Loucy (cell line): Measurements from ENCODE around the gene METAP1D.

Experiments
- H2AFZ ChIP-seq: fragments of 200-600 bp; sonication (generic); 2 replicates; pipeline ENCODE4 v1.6.0; 2016; ENCODE audit warnings: antibody characterized with exemption, mild to moderate bottlenecking, low read length, moderate library complexity
- H3F3A ChIP-seq: fragments of 200-600 bp; 2 replicates; pipeline ENCODE4 v1.6.0; 2016; ENCODE audit warnings: antibody characterized with exemption, low read depth, mild to moderate bottlenecking
- H3K27me3 ChIP-seq: fragments of 200-600 bp; sonication (generic); 2 replicates; pipeline ENCODE4 v1.6.1; 2014; ENCODE audit warnings: low read length, mild to moderate bottlenecking; ENCODE audit not compliant: insufficient read depth, poor library complexity, severe bottlenecking
- H3K36me3 ChIP-seq: fragments of 200-600 bp; sonication (generic); 2 replicates; pipeline ENCODE4 v1.6.1; 2016; ENCODE audit warnings: low read length; ENCODE audit not compliant: insufficient read depth
- H3K4me1 ChIP-seq: fragments of 200-600 bp; sonication (generic); 2 replicates; pipeline ENCODE4 v1.5.1; 2014; ENCODE audit warnings: low read length, mild to moderate bottlenecking; ENCODE audit not compliant: insufficient read depth, poor library complexity, severe bottlenecking
- H3K4me2 ChIP-seq: fragments of 200-600 bp; sonication (generic); 2 replicates; pipeline ENCODE4 v1.6.0; 2014; ENCODE audit warnings: antibody characterized with exemption, low read length, low read depth, mild to moderate bottlenecking; ENCODE audit not compliant: poor library complexity, severe bottlenecking
- H3K4me3 ChIP-seq: fragments of 200-600 bp; sonication (generic); 2 replicates; pipeline ENCODE4 v1.5.1; 2014; ENCODE audit warnings: low read length, mild to moderate bottlenecking, mixed read lengths; ENCODE audit not compliant: poor library complexity, severe bottlenecking
- H3K79me2 ChIP-seq: fragments of 200-600 bp; sonication (generic); 2 replicates; pipeline ENCODE4 v1.6.1; 2014; ENCODE audit warnings: low read length; ENCODE audit not compliant: insufficient read depth
- H3K9ac ChIP-seq: fragments of 200-600 bp; sonication (generic); 2 replicates; pipeline ENCODE4 v1.6.0; 2014; ENCODE audit warnings: mild to moderate bottlenecking, low read depth, low read length, moderate library complexity; ENCODE audit not compliant: poor library complexity, severe bottlenecking
- H3K9me2 ChIP-seq: fragments of 200-600 bp; sonication (generic); replicated peaks from 2 replicates; pipeline ENCODE4 v1.6.1; 2016; ENCODE audit warnings: low read depth, low read length, mixed read lengths
- H3K9me3 ChIP-seq: fragments of 200-600 bp; sonication (generic); 2 replicates; pipeline ENCODE4 v1.6.1; 2014; ENCODE audit warnings: mild to moderate bottlenecking, antibody characterized with exemption, low read length, low read depth; ENCODE audit not compliant: insufficient read depth
- H4K20me1 ChIP-seq: fragments of 200-600 bp; sonication (generic); 2 replicates; pipeline ENCODE4 v1.6.0; 2014; ENCODE audit warnings: antibody characterized with exemption, low read length, mild to moderate bottlenecking; ENCODE audit not compliant: insufficient read depth, poor library complexity, severe bottlenecking
- EZH2phosphoT487 ChIP-seq: fragments of 200-600 bp; IDR thresholded peaks from 2 replicates; pipeline ENCODE4 v1.6.1; 2018; ENCODE audit warnings: antibody characterized with exemption, mild to moderate bottlenecking, moderate library complexity, borderline replicate concordance
- TF ChIP-seq, protein P1 (sequence below): fragments of 200-600 bp; sonication (generic); conservative IDR thresholded peaks from 2 replicates; pipeline ENCODE4 v1.5.1; 2014; ENCODE audit warnings: mild to moderate bottlenecking, antibody characterized with exemption, low read length

Gene METAP1D

DNA sequence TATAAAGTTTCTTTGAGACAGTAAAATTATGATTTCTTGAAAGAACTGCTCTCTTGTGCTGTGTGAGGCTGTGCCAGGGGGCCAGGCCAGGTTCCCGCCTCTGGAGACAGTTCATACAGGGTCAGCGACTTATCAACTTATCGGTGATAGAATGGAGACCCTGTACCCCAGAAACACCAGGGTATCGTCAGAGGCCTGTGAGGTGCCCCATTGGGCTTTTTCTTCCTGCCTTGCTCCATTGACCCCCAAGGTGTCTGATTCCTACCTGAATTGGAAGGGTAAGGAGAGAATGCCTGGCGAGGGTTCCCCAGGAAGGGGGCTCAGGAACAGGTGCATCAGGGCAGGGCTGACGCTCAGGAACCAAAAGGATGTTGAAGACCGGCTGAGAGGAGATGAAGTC, 89.9 kb downstream of the METAP1D start:
- no peaks in the 10 kb centered on the region for H3K4me1 ChIP-seq
- no peaks in the 10 kb centered on the region; the same call in 1 of the 2 replicates for H3F3A ChIP-seq
- peaks cover 22% of the 10 kb centered on the region for H3K27me3 ChIP-seq
- no peak overlapping the region for H3K4me2 ChIP-seq
- no peaks in the 10 kb centered on the region for H3K79me2 ChIP-seq
- no peak for TF ChIP-seq EZH2phosphoT487
- TF ChIP-seq, protein P1, sequence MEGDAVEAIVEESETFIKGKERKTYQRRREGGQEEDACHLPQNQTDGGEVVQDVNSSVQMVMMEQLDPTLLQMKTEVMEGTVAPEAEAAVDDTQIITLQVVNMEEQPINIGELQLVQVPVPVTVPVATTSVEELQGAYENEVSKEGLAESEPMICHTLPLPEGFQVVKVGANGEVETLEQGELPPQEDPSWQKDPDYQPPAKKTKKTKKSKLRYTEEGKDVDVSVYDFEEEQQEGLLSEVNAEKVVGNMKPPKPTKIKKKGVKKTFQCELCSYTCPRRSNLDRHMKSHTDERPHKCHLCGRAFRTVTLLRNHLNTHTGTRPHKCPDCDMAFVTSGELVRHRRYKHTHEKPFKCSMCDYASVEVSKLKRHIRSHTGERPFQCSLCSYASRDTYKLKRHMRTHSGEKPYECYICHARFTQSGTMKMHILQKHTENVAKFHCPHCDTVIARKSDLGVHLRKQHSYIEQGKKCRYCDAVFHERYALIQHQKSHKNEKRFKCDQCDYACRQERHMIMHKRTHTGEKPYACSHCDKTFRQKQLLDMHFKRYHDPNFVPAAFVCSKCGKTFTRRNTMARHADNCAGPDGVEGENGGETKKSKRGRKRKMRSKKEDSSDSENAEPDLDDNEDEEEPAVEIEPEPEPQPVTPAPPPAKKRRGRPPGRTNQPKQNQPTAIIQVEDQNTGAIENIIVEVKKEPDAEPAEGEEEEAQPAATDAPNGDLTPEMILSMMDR: no peak
- H3K36me3 ChIP-seq: no peaks in the 10 kb centered on the region
- no peaks in the 10 kb centered on the region for H3K9me3 ChIP-seq
- no peaks in the 10 kb centered on the region for H3K9me2 ChIP-seq
- no peak overlapping the region for H2AFZ ChIP-seq
- no peak overlapping the region for H3K4me3 ChIP-seq
- no peak overlapping the region for H3K9ac ChIP-seq
- no peaks in the 10 kb centered on the region for H4K20me1 ChIP-seq

DNA sequence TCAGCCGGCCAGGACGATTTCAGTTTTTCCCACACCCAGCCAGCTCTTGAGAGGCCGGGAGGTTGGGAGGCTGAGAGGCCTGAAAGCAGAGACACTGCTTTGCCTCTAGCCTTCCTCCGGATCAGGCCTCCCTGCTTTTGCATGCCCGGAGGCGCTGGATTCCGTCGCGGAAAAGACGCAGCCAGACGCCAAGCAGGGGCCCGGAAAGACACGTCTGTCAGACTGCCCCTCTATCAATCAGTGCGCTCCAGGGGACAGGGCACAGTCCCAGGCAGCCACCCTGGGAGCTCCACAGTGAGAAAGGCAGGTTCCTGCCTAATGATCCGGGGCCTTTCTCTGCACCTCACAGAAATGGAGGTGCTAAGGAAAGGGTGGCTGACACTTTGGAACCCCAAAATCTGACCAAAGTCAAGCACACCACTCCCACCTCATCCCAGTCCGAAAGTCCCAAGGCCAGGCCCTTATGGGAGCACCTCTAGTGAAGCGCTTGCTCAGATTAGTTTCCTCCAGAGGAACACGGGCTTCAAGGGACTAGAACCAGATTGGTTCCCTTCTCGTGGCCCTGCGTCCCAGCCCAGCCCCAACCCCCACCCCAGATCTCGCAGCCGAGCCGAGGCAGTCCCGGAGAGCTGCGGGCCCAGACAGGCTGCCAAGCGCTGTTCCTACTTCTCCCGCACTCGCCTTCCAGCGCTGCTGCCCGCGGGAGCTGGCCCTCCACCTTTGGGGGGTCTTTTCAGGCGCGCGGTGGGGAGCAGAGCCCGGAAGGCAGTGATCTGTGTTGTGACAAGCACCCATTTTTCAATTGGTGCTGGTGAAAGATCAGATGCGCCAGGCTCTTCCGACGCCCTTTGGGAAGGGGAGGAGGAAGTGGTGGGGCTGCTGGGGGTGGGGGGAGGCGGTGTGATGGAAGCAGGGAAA, 90.5 kb downstream of the METAP1D start:
- no peaks in the 10 kb centered on the region for H3K9me3 ChIP-seq
- no peaks in the 10 kb centered on the region for H4K20me1 ChIP-seq

DNA sequence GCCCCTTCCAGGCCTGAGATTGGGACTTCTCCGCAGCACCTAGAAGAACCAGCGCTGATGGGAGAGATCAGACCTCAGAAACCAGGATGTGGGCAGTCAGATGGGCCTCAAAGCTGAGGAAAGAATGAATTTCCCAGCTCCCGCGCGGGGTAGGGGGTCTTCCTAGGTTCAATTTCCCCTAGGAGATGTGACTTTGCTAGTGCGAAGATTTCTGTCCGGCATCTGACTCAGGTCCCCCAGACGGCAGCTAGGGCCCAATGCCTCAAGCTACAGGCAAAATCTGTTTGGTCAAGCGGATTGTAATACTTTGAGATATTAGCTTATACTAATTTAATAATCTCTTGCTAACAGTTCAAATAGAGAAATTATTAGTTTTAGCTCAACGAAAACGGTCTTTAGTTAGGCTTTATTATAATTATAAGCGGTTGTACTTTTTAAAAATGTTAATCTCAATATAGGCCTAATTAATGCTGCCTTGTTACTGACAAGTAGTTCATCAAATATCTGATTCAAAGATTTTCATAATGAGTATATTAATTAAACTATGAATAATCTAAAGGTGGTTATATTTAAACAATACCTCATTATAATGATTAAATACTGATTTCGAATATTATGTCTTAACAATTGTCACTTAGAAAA, 91.4 kb downstream of the METAP1D start:
- Histone ChIP-seq H3K4me1 (peaks cover 3% of the 10 kb centered on the region), H2AFZ (no peak overlapping the region), H3F3A (no peaks in the 10 kb centered on the region; the same call in 1 of the 2 replicates), H3K4me3 (no peak overlapping the region), H3K9me2 (no peaks in the 10 kb centered on the region), H3K79me2 (no peaks in the 10 kb centered on the region), H3K36me3 (no peaks in the 10 kb centered on the region), H3K9ac (no peak overlapping the region), H4K20me1 (no peaks in the 10 kb centered on the region), H3K4me2 (no peak overlapping the region), H3K27me3 (peaks cover 27% of the 10 kb centered on the region), H3K9me3 (no peaks in the 10 kb centered on the region)
- TF ChIP-seq, protein P1: no peak
- no peak for TF ChIP-seq EZH2phosphoT487

More for the DNA sequence above, 90.5 kb downstream of the METAP1D start:
- no peak overlapping the region for H3K4me2 ChIP-seq
- H3F3A ChIP-seq: no peaks in the 10 kb centered on the region; the same call in 1 of the 2 replicates
- no peaks in the 10 kb centered on the region for H3K36me3 ChIP-seq
- no peaks in the 10 kb centered on the region for H3K4me1 ChIP-seq
- peaks cover 27% of the 10 kb centered on the region for H3K27me3 ChIP-seq
- H3K4me3 ChIP-seq: no peak overlapping the region
- TF ChIP-seq EZH2phosphoT487: no peak
- TF ChIP-seq, protein P1: no peak
- no peak overlapping the region for H3K9ac ChIP-seq
- no peaks in the 10 kb centered on the region for H3K79me2 ChIP-seq
- H2AFZ ChIP-seq: no peak overlapping the region
- no peaks in the 10 kb centered on the region for H3K9me2 ChIP-seq
